HCT116 (cell line): Measurements from ENCODE around the gene ELL2. TPM values are rescaled to one million over a fixed set of nuclear protein-coding genes. Genes with fewer than 3 reads are reported as not detected.

ENCODE experiments used
- ATAC-seq: fragments of 200-7000 bp; cut with Tn5 transposase; 2 replicates; pipeline ENCODE4 v1.9.1; 2020; ENCODE audit warnings: mild to moderate bottlenecking, moderate library complexity
- BruUV-seq: library from RNA; stranded (reverse); fragments of 400-500 nt; replicated peaks from 2 replicates; lab custom pipeline; 2021; lab: Mats Ljungman, UMichigan
- CTCF ChIA-PET: fragments of 300-600 bp; sonication (Branson Sonifier 250); formaldehyde crosslinking; loops from one replicate; lab custom pipeline; 2021; ENCODE audit warnings: antibody characterized with exemption; lab: Charles Lee
- POLR2A ChIA-PET: fragments of 300-600, 350-600 bp; sonication (Branson Sonifier 250); formaldehyde crosslinking; loops from one replicate; lab custom pipeline; 2021; ENCODE audit warnings: antibody characterized with exemption; lab: Charles Lee
- RAD21 ChIA-PET, 2 experiments: fragments of 300-600 bp; sonication (Branson Sonifier 250); formaldehyde crosslinking; loops; one replicate each; lab custom pipeline; 2023; ENCODE audit warnings: low total read pairs in 2 of 2; ENCODE audit not compliant: uncharacterized antibody in 2 of 2, unreplicated experiment in 2 of 2, low non-redundant PET in 1 of 2; lab: Charles Lee
- DNase-seq: peaks from one replicate; pipeline ENCODE4 v3.0.0-alpha.2; 2010; ENCODE audit warnings: low read depth, low spot score
- H2AFZ ChIP-seq: fragments of 200-600 bp; shearing (Covaris generic), sonication (generic); 2 replicates; pipeline ENCODE4 v1.6.1; 2017; ENCODE audit warnings: low read depth, mixed run types, mixed read lengths, antibody characterized with exemption, low read length; ENCODE audit not compliant: poor library complexity, severe bottlenecking
- H3K27ac ChIP-seq: 2 replicates; pipeline ENCODE4 v1.5.1; 2012; ENCODE audit warnings: low read depth, low read length
- H3K27me3 ChIP-seq: fragments of 200-600 bp; sonication (generic); 2 replicates; pipeline ENCODE4 v1.6.1; 2016; ENCODE audit warnings: mixed run types, low read length, mixed read lengths; ENCODE audit not compliant: insufficient read depth
- H3K36me3 ChIP-seq, 2 experiments: fragments of 200-500 bp in 1 of 2; fragments of 200-600 bp in 1 of 2; sonication (Bioruptor generic) in 1 of 2; sonication (generic) in 1 of 2; 2 replicates each; pipeline versions ENCODE4 v1.5.1 to v1.6.1; 2014 to 2016; ENCODE audit warnings: low read length in 2 of 2, inconsistent platforms in 1 of 2, mixed read lengths in 1 of 2, mixed run types in 1 of 2; ENCODE audit not compliant: insufficient read depth in 2 of 2, control insufficient read depth in 1 of 2
- H3K4me1 ChIP-seq, 2 experiments: fragments of 200-600 bp in 1 of 2; sonication (generic) in 1 of 2; 2 replicates each; pipeline versions ENCODE4 v1.5.1 to v1.6.1; 2012 to 2017; ENCODE audit warnings: low read length in 2 of 2, inconsistent platforms in 1 of 2, mild to moderate bottlenecking in 1 of 2, mixed read lengths in 1 of 2, mixed run types in 1 of 2, moderate library complexity in 1 of 2; ENCODE audit not compliant: insufficient read depth in 2 of 2, control insufficient read depth in 1 of 2
- H3K4me2 ChIP-seq: fragments of 200-600 bp; sonication (generic); 2 replicates; pipeline ENCODE4 v1.6.1; 2017; ENCODE audit warnings: mixed run types, low read length, mixed read lengths
- H3K4me3 ChIP-seq, 2 experiments: fragments of 200-600 bp in 1 of 2; sonication (generic) in 1 of 2; replicated peaks in 1 of 2; 2 replicates each; pipeline ENCODE4 v1.5.1; 2011 to 2016; ENCODE audit warnings: low read length in 2 of 2, control low read depth in 1 of 2, low read depth in 1 of 2, mild to moderate bottlenecking in 1 of 2, mixed read lengths in 1 of 2, mixed run types in 1 of 2
- H3K79me2 ChIP-seq: fragments of 200-600 bp; sonication (generic); 2 replicates; pipeline ENCODE4 v1.6.1; 2017; ENCODE audit warnings: mild to moderate bottlenecking, mixed run types, low read length, moderate library complexity, mixed read lengths; ENCODE audit not compliant: insufficient read depth
- H3K9ac ChIP-seq: fragments of 200-600 bp; sonication (generic); 2 replicates; pipeline ENCODE4 v1.6.1; 2016; ENCODE audit warnings: low read length, mixed read lengths
- H3K9me2 ChIP-seq: fragments of 200-600 bp; sonication (generic), shearing (Covaris generic); 2 replicates; pipeline ENCODE4 v1.6.1; 2017; ENCODE audit warnings: mixed run types, mild to moderate bottlenecking, moderate library complexity; ENCODE audit not compliant: insufficient read depth
- H3K9me3 ChIP-seq, 2 experiments: fragments of 200-500 bp in 1 of 2; fragments of 200-600 bp in 1 of 2; sonication (Bioruptor generic) in 1 of 2; sonication (generic) in 1 of 2; 2 replicates each; pipeline ENCODE4 v1.6.1; 2014 to 2017; ENCODE audit warnings: low read length in 2 of 2, mixed read lengths in 2 of 2, inconsistent platforms in 1 of 2, low read depth in 1 of 2, mild to moderate bottlenecking in 1 of 2, mixed run types in 1 of 2, moderate library complexity in 1 of 2; ENCODE audit not compliant: control insufficient read depth in 1 of 2, insufficient read depth in 1 of 2
- H4K20me1 ChIP-seq: fragments of 200-600 bp; sonication (generic), shearing (Covaris generic); 2 replicates; pipeline ENCODE4 v1.6.1; 2017; ENCODE audit warnings: mixed run types, mild to moderate bottlenecking, moderate library complexity; ENCODE audit not compliant: insufficient read depth
- CBX3 ChIP-seq: IDR thresholded peaks from 2 replicates; pipeline ENCODE4 v1.6.1; 2012; ENCODE audit warnings: low read depth
- CEBPB ChIP-seq: IDR thresholded peaks from 2 replicates; pipeline ENCODE4 v1.6.1; 2012; ENCODE audit warnings: low read depth
- EGR1 ChIP-seq: IDR thresholded peaks from 2 replicates; pipeline ENCODE4 v1.6.1; 2012; ENCODE audit warnings: low read depth
- ELF1 ChIP-seq: IDR thresholded peaks from 2 replicates; pipeline ENCODE4 v1.6.1; 2012; ENCODE audit warnings: low read depth, borderline replicate concordance
- EZH2phosphoT487 ChIP-seq: fragments of 200-600 bp; IDR thresholded peaks from 2 replicates; pipeline ENCODE4 v1.6.1; 2018; ENCODE audit warnings: antibody characterized with exemption, borderline replicate concordance
- FOSL1 ChIP-seq: IDR thresholded peaks from 2 replicates; pipeline ENCODE4 v1.6.1; 2012; ENCODE audit warnings: low read depth
- JUND ChIP-seq: IDR thresholded peaks from 2 replicates; pipeline ENCODE4 v1.6.1; 2012
- POLR2A ChIP-seq: IDR thresholded peaks from 2 replicates; pipeline ENCODE4 v1.7.0; 2011; ENCODE audit warnings: borderline replicate concordance; ENCODE audit not compliant: insufficient read depth, insufficient read length; ENCODE audit errors: extremely low read depth
- POLR2AphosphoS5 ChIP-seq: IDR thresholded peaks from 2 replicates; pipeline ENCODE4 v1.6.1; 2011; ENCODE audit warnings: mild to moderate bottlenecking, low read depth, low read length, moderate library complexity
- RAD21 ChIP-seq: IDR thresholded peaks from 2 replicates; pipeline ENCODE4 v1.6.1; 2012; ENCODE audit warnings: low read depth, mild to moderate bottlenecking
- SIN3A ChIP-seq: IDR thresholded peaks from 2 replicates; pipeline ENCODE4 v1.6.1; 2012; ENCODE audit warnings: low read depth
- SP1 ChIP-seq: IDR thresholded peaks from 2 replicates; pipeline ENCODE4 v1.6.1; 2012; ENCODE audit warnings: low read depth
- TCF7L2 ChIP-seq: IDR thresholded peaks from 2 replicates; pipeline ENCODE4 v1.7.0; 2011; ENCODE audit warnings: borderline replicate concordance, inconsistent platforms; ENCODE audit not compliant: insufficient read depth, insufficient read length; ENCODE audit errors: extremely low read depth
- YY1 ChIP-seq: IDR thresholded peaks from 2 replicates; pipeline ENCODE4 v1.6.1; 2011; ENCODE audit warnings: low read length, low read depth, moderate library complexity, mild to moderate bottlenecking; ENCODE audit not compliant: insufficient replicate concordance; ENCODE audit errors: extremely low read depth
- ZFX ChIP-seq: fragments of 450-650 bp; IDR thresholded peaks from 2 replicates; pipeline ENCODE4 v1.6.1; 2017
- intact Hi-C: fragments of 100-400 bp; cut with micrococcal nuclease; formaldehyde crosslinking; loops from 2 replicates; pipeline ENCODE4 v1.10.0; 2022
- total RNA-seq: library from RNA; stranded (reverse); gene quantifications from one replicate; pipeline ENCODE4 v1.2.1, GENCODE V29; 2021; ENCODE audit not compliant: unreplicated experiment
- TF ChIP-seq, protein P1 (sequence below): IDR thresholded peaks from 2 replicates; pipeline ENCODE4 v1.6.1; 2012
- TF ChIP-seq, protein P2 (sequence below): IDR thresholded peaks from 2 replicates; pipeline ENCODE4 v1.6.1; 2012
- TF ChIP-seq, protein P3 (sequence below), 3 experiments: fragments of 200-600 bp in 1 of 3; sonication (generic) in 1 of 3; IDR thresholded peaks in 2 of 3; conservative IDR thresholded peaks in 1 of 3; 2 replicates each; pipeline ENCODE4 v1.5.1; 2012 to 2017; ENCODE audit warnings: low read depth in 2 of 3, low read length in 2 of 3, antibody characterized with exemption in 1 of 3, borderline replicate concordance in 1 of 3, control low read depth in 1 of 3, mild to moderate bottlenecking in 1 of 3, mixed read lengths in 1 of 3, mixed run types in 1 of 3, moderate library complexity in 1 of 3; ENCODE audit not compliant: insufficient read depth in 1 of 3
- TF ChIP-seq, protein P4 (sequence below): IDR thresholded peaks from 2 replicates; pipeline ENCODE4 v1.6.1; 2012; ENCODE audit warnings: low read depth

The ELL2 gene
- total RNA-seq, 1 experiment from 2014 or later, result 29.8 TPM

DNA sequence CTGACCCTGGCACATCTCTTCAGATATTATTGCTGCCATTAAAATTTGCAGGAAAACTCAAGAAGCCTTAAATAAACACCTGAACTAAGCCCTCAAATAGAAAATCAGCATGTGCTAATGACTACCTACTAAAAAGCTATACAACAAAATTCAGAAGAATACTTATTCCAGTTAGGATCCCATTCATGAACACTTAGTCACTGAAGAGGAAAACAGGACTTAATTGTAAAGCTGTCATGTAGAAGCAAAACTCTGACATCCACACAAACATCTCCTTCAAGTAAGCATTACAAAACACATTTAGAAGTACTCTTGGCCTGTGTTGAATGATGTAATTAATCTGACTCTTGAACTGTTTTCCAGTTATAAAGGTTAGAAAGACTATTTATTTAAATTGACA, 19.9 kb downstream of the ELL2 start:
- H3K27ac ChIP-seq, result no peak overlapping the region
- intact Hi-C loops, result no loop called here
- ATAC-seq, result no peak
- no peaks in the 10 kb centered on the region for H3K9me2 ChIP-seq
- RAD21 ChIA-PET, result no interaction called here
- no peak overlapping the region for H3K4me2 ChIP-seq
- TF ChIP-seq JUND (no peak), ZFX (no peak), RAD21 (no peak), POLR2A (no peak), CEBPB (no peak), SIN3A (no peak), TCF7L2 (no peak), EZH2phosphoT487 (no peak), EGR1 (no peak), SP1 (no peak), CBX3 (no peak), ELF1 (no peak), POLR2AphosphoS5 (no peak), FOSL1 (no peak), YY1 (no peak)
- TF ChIP-seq, protein P1, sequence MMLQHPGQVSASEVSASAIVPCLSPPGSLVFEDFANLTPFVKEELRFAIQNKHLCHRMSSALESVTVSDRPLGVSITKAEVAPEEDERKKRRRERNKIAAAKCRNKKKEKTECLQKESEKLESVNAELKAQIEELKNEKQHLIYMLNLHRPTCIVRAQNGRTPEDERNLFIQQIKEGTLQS, result no peak
- TF ChIP-seq, protein P2, sequence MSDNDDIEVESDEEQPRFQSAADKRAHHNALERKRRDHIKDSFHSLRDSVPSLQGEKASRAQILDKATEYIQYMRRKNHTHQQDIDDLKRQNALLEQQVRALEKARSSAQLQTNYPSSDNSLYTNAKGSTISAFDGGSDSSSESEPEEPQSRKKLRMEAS, result no peak
- TF ChIP-seq, protein P3, sequence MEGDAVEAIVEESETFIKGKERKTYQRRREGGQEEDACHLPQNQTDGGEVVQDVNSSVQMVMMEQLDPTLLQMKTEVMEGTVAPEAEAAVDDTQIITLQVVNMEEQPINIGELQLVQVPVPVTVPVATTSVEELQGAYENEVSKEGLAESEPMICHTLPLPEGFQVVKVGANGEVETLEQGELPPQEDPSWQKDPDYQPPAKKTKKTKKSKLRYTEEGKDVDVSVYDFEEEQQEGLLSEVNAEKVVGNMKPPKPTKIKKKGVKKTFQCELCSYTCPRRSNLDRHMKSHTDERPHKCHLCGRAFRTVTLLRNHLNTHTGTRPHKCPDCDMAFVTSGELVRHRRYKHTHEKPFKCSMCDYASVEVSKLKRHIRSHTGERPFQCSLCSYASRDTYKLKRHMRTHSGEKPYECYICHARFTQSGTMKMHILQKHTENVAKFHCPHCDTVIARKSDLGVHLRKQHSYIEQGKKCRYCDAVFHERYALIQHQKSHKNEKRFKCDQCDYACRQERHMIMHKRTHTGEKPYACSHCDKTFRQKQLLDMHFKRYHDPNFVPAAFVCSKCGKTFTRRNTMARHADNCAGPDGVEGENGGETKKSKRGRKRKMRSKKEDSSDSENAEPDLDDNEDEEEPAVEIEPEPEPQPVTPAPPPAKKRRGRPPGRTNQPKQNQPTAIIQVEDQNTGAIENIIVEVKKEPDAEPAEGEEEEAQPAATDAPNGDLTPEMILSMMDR (IDR thresholded peaks at IDR 0.05 in 2 of 3, conservative IDR thresholded peaks at IDR 0.05 in 1 of 3; ENCODE audit: borderline replicate concordance in 1 of 3, insufficient read depth in 1 of 3, low read depth in 2 of 3, low read length in 2 of 3), result no peak
- TF ChIP-seq, protein P4, sequence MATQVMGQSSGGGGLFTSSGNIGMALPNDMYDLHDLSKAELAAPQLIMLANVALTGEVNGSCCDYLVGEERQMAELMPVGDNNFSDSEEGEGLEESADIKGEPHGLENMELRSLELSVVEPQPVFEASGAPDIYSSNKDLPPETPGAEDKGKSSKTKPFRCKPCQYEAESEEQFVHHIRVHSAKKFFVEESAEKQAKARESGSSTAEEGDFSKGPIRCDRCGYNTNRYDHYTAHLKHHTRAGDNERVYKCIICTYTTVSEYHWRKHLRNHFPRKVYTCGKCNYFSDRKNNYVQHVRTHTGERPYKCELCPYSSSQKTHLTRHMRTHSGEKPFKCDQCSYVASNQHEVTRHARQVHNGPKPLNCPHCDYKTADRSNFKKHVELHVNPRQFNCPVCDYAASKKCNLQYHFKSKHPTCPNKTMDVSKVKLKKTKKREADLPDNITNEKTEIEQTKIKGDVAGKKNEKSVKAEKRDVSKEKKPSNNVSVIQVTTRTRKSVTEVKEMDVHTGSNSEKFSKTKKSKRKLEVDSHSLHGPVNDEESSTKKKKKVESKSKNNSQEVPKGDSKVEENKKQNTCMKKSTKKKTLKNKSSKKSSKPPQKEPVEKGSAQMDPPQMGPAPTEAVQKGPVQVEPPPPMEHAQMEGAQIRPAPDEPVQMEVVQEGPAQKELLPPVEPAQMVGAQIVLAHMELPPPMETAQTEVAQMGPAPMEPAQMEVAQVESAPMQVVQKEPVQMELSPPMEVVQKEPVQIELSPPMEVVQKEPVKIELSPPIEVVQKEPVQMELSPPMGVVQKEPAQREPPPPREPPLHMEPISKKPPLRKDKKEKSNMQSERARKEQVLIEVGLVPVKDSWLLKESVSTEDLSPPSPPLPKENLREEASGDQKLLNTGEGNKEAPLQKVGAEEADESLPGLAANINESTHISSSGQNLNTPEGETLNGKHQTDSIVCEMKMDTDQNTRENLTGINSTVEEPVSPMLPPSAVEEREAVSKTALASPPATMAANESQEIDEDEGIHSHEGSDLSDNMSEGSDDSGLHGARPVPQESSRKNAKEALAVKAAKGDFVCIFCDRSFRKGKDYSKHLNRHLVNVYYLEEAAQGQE, result no peak
- TF ChIP-seq, all 23 proteins: peak for 0
- Histone ChIP-seq H3K79me2 (peaks cover 15% of the 10 kb centered on the region; the same call in 1 of the 2 replicates), H2AFZ (no peak overlapping the region), H3K27me3 (no peaks in the 10 kb centered on the region), H3K4me3 (no peak overlapping the region), H3K36me3 (no peaks in the 10 kb centered on the region), H3K4me1 (no peaks in the 10 kb centered on the region), H4K20me1 (no peaks in the 10 kb centered on the region), H3K9me3 (no peaks in the 10 kb centered on the region), H3K9ac (no peak overlapping the region)
- DNase-seq, result no peak
- CTCF ChIA-PET, result no interaction called here
- BruUV-seq, result no TSS peak
- POLR2A ChIA-PET, result no interaction called here
